GM23338 (cell line): ENCODE results near the gene PCP4. TPM values are rescaled to one million over a fixed set of nuclear protein-coding genes. Genes with fewer than 3 reads are reported as not detected.
A peak's percentile ranks its signal among the peaks of the same experiment; 100 is the strongest.

Source experiments
- ATAC-seq: fragments of 200-7000 bp; cut with Tn5 transposase; 3 replicates; pipeline ENCODE4 v1.9.1; 2020
- DNase-seq: peaks from one replicate; pipeline ENCODE4 v3.0.0-alpha.2; 2015; ENCODE audit warnings: low spot score
- H2AFZ ChIP-seq: fragments of 200-600 bp; sonication (generic); 2 replicates; pipeline ENCODE4 v1.8.0; 2016; ENCODE audit warnings: antibody characterized with exemption, mild to moderate bottlenecking, moderate library complexity
- H3F3A ChIP-seq: fragments of 200-600 bp; sonication (generic); replicated peaks from 2 replicates; pipeline ENCODE4 v1.8.0; 2017; ENCODE audit warnings: antibody characterized with exemption, mixed run types, low read depth
- H3K27ac ChIP-seq: fragments of 200-600 bp; sonication (generic); 2 replicates; pipeline ENCODE4 v1.6.1; 2016; ENCODE audit warnings: low read depth
- H3K27me3 ChIP-seq: fragments of 200-600 bp; sonication (generic); 2 replicates; pipeline ENCODE4 v1.8.0; 2016; ENCODE audit warnings: mild to moderate bottlenecking, mixed run types, moderate library complexity; ENCODE audit not compliant: insufficient read depth
- H3K36me3 ChIP-seq: fragments of 200-600 bp; sonication (generic); 2 replicates; pipeline ENCODE4 v1.8.0; 2016; ENCODE audit warnings: mild to moderate bottlenecking; ENCODE audit not compliant: insufficient read depth
- H3K4me1 ChIP-seq: fragments of 200-600 bp; sonication (generic); 2 replicates; pipeline ENCODE4 v1.8.0; 2016; ENCODE audit warnings: mild to moderate bottlenecking, moderate library complexity; ENCODE audit not compliant: insufficient read depth
- H3K4me2 ChIP-seq: fragments of 200-600 bp; sonication (generic); 2 replicates; pipeline ENCODE4 v1.7.1; 2017; ENCODE audit warnings: mixed run types
- H3K4me3 ChIP-seq: fragments of 200-600 bp; sonication (generic); 2 replicates; pipeline ENCODE4 v1.6.1; 2016; ENCODE audit warnings: mixed run types
- H3K79me2 ChIP-seq: fragments of 200-600 bp; sonication (generic); replicated peaks from 2 replicates; pipeline ENCODE4 v1.8.0; 2017; ENCODE audit warnings: mild to moderate bottlenecking; ENCODE audit not compliant: insufficient read depth
- H3K9me2 ChIP-seq: fragments of 200-600 bp; sonication (generic); 2 replicates; pipeline ENCODE4 v1.8.0; 2017; ENCODE audit not compliant: insufficient read depth
- H4K20me1 ChIP-seq: fragments of 200-600 bp; sonication (generic); replicated peaks from 2 replicates; pipeline ENCODE4 v1.8.0; 2017; ENCODE audit warnings: mild to moderate bottlenecking; ENCODE audit not compliant: insufficient read depth
- H3K27ac Mint-ChIP-seq: 2 replicates; pipeline ENCODE4 v1.8.0; 2020; ENCODE audit warnings: inconsistent platforms, mild to moderate bottlenecking, moderate library complexity, mixed read lengths
- H3K27me3 Mint-ChIP-seq: 3 replicates; pipeline ENCODE4 v1.8.0; 2022; ENCODE audit warnings: low read depth, mild to moderate bottlenecking, moderate library complexity, mixed read lengths, inconsistent platforms; ENCODE audit not compliant: insufficient read depth, poor library complexity
- H3K36me3 Mint-ChIP-seq: 3 replicates; pipeline ENCODE4 v1.8.0; 2021; ENCODE audit warnings: low read depth, mild to moderate bottlenecking, inconsistent platforms, moderate library complexity, mixed read lengths
- H3K4me1 Mint-ChIP-seq: 3 replicates; pipeline ENCODE4 v1.8.0; 2020; ENCODE audit warnings: mild to moderate bottlenecking, inconsistent platforms, mixed read lengths
- H3K4me3 Mint-ChIP-seq: 3 replicates; pipeline ENCODE4 v1.8.0; 2021; ENCODE audit warnings: moderate library complexity, mild to moderate bottlenecking, inconsistent platforms, mixed read lengths
- H3K9me3 Mint-ChIP-seq: 3 replicates; pipeline ENCODE4 v1.8.0; 2020; ENCODE audit warnings: moderate library complexity, mild to moderate bottlenecking, inconsistent platforms, mixed read lengths
- CREB1 ChIP-seq: fragments of 250-450 bp; sonication (Bioruptor Pico); IDR thresholded peaks from 2 replicates; pipeline ENCODE4 v1.5.0; 2020; ENCODE audit warnings: low read depth, mild to moderate bottlenecking, moderate library complexity
- CTCF ChIP-seq, 2 experiments: fragments of 200-600 bp in 1 of 2; sonication (generic) in 1 of 2; conservative IDR thresholded peaks; 2 replicates each; pipeline versions ENCODE4 v1.5.1 to v1.6.1; 2016 to 2017; ENCODE audit warnings: antibody characterized with exemption in 2 of 2, low read depth in 2 of 2, mild to moderate bottlenecking in 2 of 2, moderate library complexity in 1 of 2
- ETS1 ChIP-seq: IDR thresholded peaks from 2 replicates; pipeline ENCODE4 v1.6.1; 2016; ENCODE audit warnings: antibody characterized with exemption
- EZH2 ChIP-seq: fragments of 200-600 bp; sonication (generic); IDR thresholded peaks from one replicate; pipeline ENCODE4 v1.8.0; 2017; ENCODE audit warnings: antibody characterized with exemption, mild to moderate bottlenecking, low read depth; ENCODE audit not compliant: unreplicated experiment
- EZH2phosphoT487 ChIP-seq: fragments of 200-600 bp; sonication (generic); IDR thresholded peaks from one replicate; pipeline ENCODE4 v1.8.1; 2018; ENCODE audit warnings: antibody characterized with exemption; ENCODE audit not compliant: unreplicated experiment
- JUNB ChIP-seq: IDR thresholded peaks from one replicate; pipeline ENCODE4 v1.6.1; 2016; ENCODE audit warnings: antibody characterized with exemption; ENCODE audit not compliant: unreplicated experiment
- NANOG ChIP-seq: IDR thresholded peaks from 2 replicates; pipeline ENCODE4 v1.6.1; 2016; ENCODE audit warnings: antibody characterized with exemption, borderline replicate concordance
- POLR2AphosphoS5 ChIP-seq: IDR thresholded peaks from 2 replicates; pipeline ENCODE4 v1.6.1; 2016; ENCODE audit warnings: antibody characterized with exemption, low read depth
- REST ChIP-seq: IDR thresholded peaks from one replicate; pipeline ENCODE4 v1.6.1; 2018; ENCODE audit warnings: antibody characterized with exemption; ENCODE audit not compliant: unreplicated experiment
- STAT1 ChIP-seq: IDR thresholded peaks from one replicate; pipeline ENCODE4 v1.6.1; 2016; ENCODE audit warnings: antibody characterized with exemption; ENCODE audit not compliant: unreplicated experiment
- ZNF114 ChIP-seq: fragments of 250-450 bp; sonication (Bioruptor Pico); IDR thresholded peaks from 2 replicates; pipeline ENCODE4 v1.5.0; 2020; ENCODE audit warnings: mild to moderate bottlenecking, moderate library complexity
- ZNF331 ChIP-seq: fragments of 250-450 bp; sonication (Bioruptor Pico); IDR thresholded peaks from 2 replicates; pipeline ENCODE4 v1.5.0; 2020; ENCODE audit warnings: low read depth, mild to moderate bottlenecking, moderate library complexity
- polyA plus RNA-seq: library from polyadenylated mRNA; unstranded; fragments of >200 nt; fragmentation: Nextera tagmentation; extraction: Ambion mirVana; gene quantifications from 2 replicates; pipeline ENCODE4 v1.2.1, GENCODE V29; 2016
- total RNA-seq: library from RNA; depleted of rRNA; stranded (reverse); fragments of >200 nt; shearing (Covaris generic); gene quantifications from 2 replicates; pipeline ENCODE4 v1.2.3, GENCODE V29; 2014

Gene PCP4
- total and polyA plus RNA-seq, 2 experiments from 2014 or later, result 7.3 TPM; not detected in 1

GRCh38 chr21:39911286-39912199 is 44.3 kb downstream of the PCP4 start:
- Histone ChIP-seq H3K36me3 (no peaks in the 10 kb centered on the region), H3K4me1 (no peaks in the 10 kb centered on the region), H3K4me3 (no peak overlapping the region), H3K4me2 (0 out of 2 replicates have a peak overlapping the region, but pooled peaks have one; percentile 1), H3K27me3 (no peaks in the 10 kb centered on the region), H4K20me1 (no peaks in the 10 kb centered on the region), H3F3A (no peaks in the 10 kb centered on the region), H3K79me2 (no peaks in the 10 kb centered on the region), H3K27ac (no peak overlapping the region), H3K9me2 (no peaks in the 10 kb centered on the region), H2AFZ (no peak overlapping the region)
- DNase-seq (peak; percentile 60), ATAC-seq (peak; percentile 25; the same call in 1 of the 3 replicates)
- Mint-ChIP-seq H3K4me3 (no peak overlapping the region), H3K9me3 (peaks cover 3% of the 10 kb centered on the region; the same call in 2 of the 3 replicates), H3K4me1 (peaks cover 8% of the 10 kb centered on the region), H3K27ac (no peak overlapping the region), H3K27me3 (peaks cover 2% of the 10 kb centered on the region), H3K36me3 (no peaks in the 10 kb centered on the region; the same call in 1 of the 3 replicates)
- TF ChIP-seq CTCF (conservative IDR thresholded peaks at IDR 0.05; ENCODE audit: low read depth in 2 of 2) (peak; percentile 51 to 57), EZH2 (no peak)

GRCh38 chr21:39913706-39914305 is 46.6 kb downstream of the PCP4 start:
- H3K4me1 ChIP-seq, result no peaks in the 10 kb centered on the region
- TF ChIP-seq EZH2 (no peak), NANOG (no peak), JUNB (no peak), STAT1 (no peak), ZNF114 (CRISPR knock-in tag) (no peak), POLR2AphosphoS5 (no peak), REST (no peak), ETS1 (no peak), EZH2phosphoT487 (no peak), CREB1 (no peak), ZNF331 (CRISPR knock-in tag) (no peak)

More at GRCh38 chr21:39913706-39914305, 46.6 kb downstream of the PCP4 start:
- H3K36me3 ChIP-seq, result no peaks in the 10 kb centered on the region
- H3K4me3 Mint-ChIP-seq, result no peak overlapping the region
- H3K27ac ChIP-seq, result no peak overlapping the region
- no peaks in the 10 kb centered on the region for H3K27me3 ChIP-seq
- DNase-seq (no peak), ATAC-seq (no peak; the same call in 2 of the 3 replicates)
- H3K9me3 Mint-ChIP-seq, result peaks cover 6% of the 10 kb centered on the region; the same call in 1 of the 3 replicates
- no peak overlapping the region; the same call in 1 of the 2 replicates for H3K4me2 ChIP-seq
- H4K20me1 ChIP-seq, result no peaks in the 10 kb centered on the region
- peaks cover 1% of the 10 kb centered on the region for H3K27me3 Mint-ChIP-seq
- no peaks in the 10 kb centered on the region for H3K9me2 ChIP-seq
- no peaks in the 10 kb centered on the region; the same call in 1 of the 3 replicates for H3K36me3 Mint-ChIP-seq
- H3K27ac Mint-ChIP-seq, result no peak overlapping the region
- H3K4me1 Mint-ChIP-seq, result peaks cover 5% of the 10 kb centered on the region
- H2AFZ ChIP-seq, result no peak overlapping the region
- no peaks in the 10 kb centered on the region for H3K79me2 ChIP-seq
- no peak overlapping the region for H3K4me3 ChIP-seq
- H3F3A ChIP-seq, result no peaks in the 10 kb centered on the region; the same call in 1 of the 2 replicates
